NT2/D1 (cell line): ENCODE measurements around the gene CHST6.

Experiments used
- YY1 ChIP-seq: IDR thresholded peaks from 2 replicates; pipeline ENCODE4 v1.6.1; 2011; ENCODE audit not compliant: insufficient read length, insufficient read depth
- ZNF274 ChIP-seq: IDR thresholded peaks from 2 replicates; pipeline ENCODE4 v1.6.1; 2011; ENCODE audit warnings: mild to moderate bottlenecking, low read depth, low read length

DNA sequence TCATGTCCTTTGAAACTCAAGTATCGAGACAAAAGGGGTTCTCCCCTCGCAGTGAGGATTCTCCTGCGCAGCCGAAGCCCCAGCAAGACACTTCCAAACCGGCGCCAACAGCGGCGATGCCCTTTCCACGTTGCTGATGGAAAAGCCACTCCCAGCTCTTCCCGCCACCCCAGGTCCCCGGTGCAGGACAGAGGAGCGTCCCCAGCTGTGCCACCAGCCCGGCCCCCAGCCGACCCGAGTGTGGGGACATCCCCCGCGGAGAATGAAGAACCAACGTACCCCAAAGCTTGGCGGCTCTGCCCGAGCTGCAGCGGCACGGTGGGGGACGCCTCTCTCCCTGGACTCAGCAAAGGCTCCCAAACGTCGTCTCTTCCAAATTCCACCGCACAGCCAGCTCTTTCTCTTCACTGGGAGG lies 573 bp downstream of the CHST6 start:
- TF ChIP-seq YY1 (no peak), ZNF274 (no peak)
